Kidney (tissue), 22 donors: ENCODE measurements around the gene MINAR2. TPM values are rescaled to one million over a fixed set of nuclear protein-coding genes. Genes with fewer than 3 reads are reported as not detected.

Experiments
- DNase-seq, 5 donors: peaks; one replicate each; pipeline ENCODE4 v3.0.0-alpha.2; 2013 to 2020
- FAIRE-seq: peaks from 2 replicates; lab custom pipeline; 2012; peaks lifted over from hg19 to GRCh38; lab: Jason Lieb, UNC
- H3K27ac ChIP-seq, 2 donors: one replicate each; pipeline ENCODE4 v1.7.0; 2013; ENCODE audit warnings: low read depth in 2 of 2, low read length in 2 of 2, inconsistent platforms in 1 of 2
- H3K27me3 ChIP-seq: one replicate; pipeline ENCODE4 v1.7.1; 2013; ENCODE audit warnings: low read length, inconsistent platforms; ENCODE audit not compliant: control insufficient read depth, insufficient read depth
- H3K36me3 ChIP-seq, 3 donors: one replicate each; pipeline versions ENCODE4 v1.7.0 to v1.7.1; 2013; ENCODE audit warnings: low read length in 3 of 3, control low read depth in 1 of 3, inconsistent platforms in 1 of 3; ENCODE audit not compliant: insufficient read depth in 3 of 3, control insufficient read depth in 2 of 3
- H3K4me1 ChIP-seq, 3 donors: one replicate each; pipeline versions ENCODE4 v1.7.0 to v1.7.1; 2013; ENCODE audit warnings: low read length in 3 of 3, inconsistent platforms in 1 of 3, low read depth in 1 of 3; ENCODE audit not compliant: control insufficient read depth in 2 of 3, insufficient read depth in 2 of 3
- H3K4me3 ChIP-seq, 3 donors: one replicate each; pipeline versions ENCODE4 v1.7.0 to v1.8.1; 2013; ENCODE audit warnings: low read length in 3 of 3, control low read depth in 1 of 3, inconsistent platforms in 1 of 3
- H3K9ac ChIP-seq, 3 donors: one replicate each; pipeline versions ENCODE4 v1.7.0 to v1.7.1; 2013; ENCODE audit warnings: low read length in 3 of 3, control low read depth in 1 of 3, inconsistent platforms in 1 of 3
- H3K9me3 ChIP-seq, 3 donors: one replicate each; pipeline versions ENCODE4 v1.7.0 to v1.7.1; 2013; ENCODE audit warnings: low read length in 3 of 3, control low read depth in 1 of 3, inconsistent platforms in 1 of 3; ENCODE audit not compliant: control insufficient read depth in 2 of 3, insufficient read depth in 1 of 3
- intact Hi-C: fragments of 100-400 bp; cut with DNase I; formaldehyde crosslinking; loops from one replicate; pipeline ENCODE4 v1.11.1; 2022
- long read RNA-seq, 10 donors: library from polyadenylated mRNA in 1 of 10; unstranded in 1 of 10; transcript quantifications; one replicate each; pipeline ENCODE4 v2.0.0 and lab custom pipeline, GENCODE V29; 2021 to 2026
- polyA plus RNA-seq: library from polyadenylated mRNA; stranded (reverse); fragments of 350-450 nt; fragmentation: Illumina TruSeq; extraction: RNeasy Lipid Tissue Mini Kit (QIAGEN cat#74804); gene quantifications from one replicate; pipeline ENCODE4 v1.2.3, GENCODE V29; 2014; ENCODE audit warnings: low read depth, low replicate concordance; ENCODE audit not compliant: insufficient read depth
- total RNA-seq: library from RNA; stranded (reverse); fragmentation: NEBNext Ultra II Directional; extraction: Animal tissue kit (Norgen Biotek cat#: 25700); gene quantifications from one replicate; pipeline ENCODE4 v1.2.1, GENCODE V29; 2021
- TF ChIP-seq, protein P1 (sequence below): IDR thresholded peaks from 3 replicates; pipeline ENCODE4 v1.5.1; 2012; ENCODE audit warnings: mild to moderate bottlenecking, moderate library complexity, borderline replicate concordance; ENCODE audit not compliant: insufficient read depth; ENCODE audit errors: extremely low read depth
- donor health status: control.
- donor health status: control.
- donor health status: control.
- donor health status: control.
- donor health status: control.
- donor health status: DM: yes; HTN: yes; CAD: no.
- donor health status: Normal renal cell carcinoma (clear cell type).

The MINAR2 gene, protein sequence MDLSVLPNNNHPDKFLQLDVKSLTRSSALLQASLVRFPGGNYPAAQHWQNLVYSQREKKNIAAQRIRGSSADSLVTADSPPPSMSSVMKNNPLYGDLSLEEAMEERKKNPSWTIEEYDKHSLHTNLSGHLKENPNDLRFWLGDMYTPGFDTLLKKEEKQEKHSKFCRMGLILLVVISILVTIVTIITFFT
- total RNA-seq (not detected), polyA plus RNA-seq (not detected)
- long read RNA-seq, donor 1 = 0 reads
- long read RNA-seq, donor 2 = 0 reads
- long read RNA-seq, donor 3 = 0 reads
- long read RNA-seq, donor 4 = 0 reads
- long read RNA-seq, donor 5 = 0 reads
- long read RNA-seq, donor 6 = 0 reads
- long read RNA-seq, donor 7 = 0 reads
- long read RNA-seq, donor 8 = 0 reads
- long read RNA-seq, donor 9 = 0 reads
- long read RNA-seq, donor 10 = 0 reads

DNA sequence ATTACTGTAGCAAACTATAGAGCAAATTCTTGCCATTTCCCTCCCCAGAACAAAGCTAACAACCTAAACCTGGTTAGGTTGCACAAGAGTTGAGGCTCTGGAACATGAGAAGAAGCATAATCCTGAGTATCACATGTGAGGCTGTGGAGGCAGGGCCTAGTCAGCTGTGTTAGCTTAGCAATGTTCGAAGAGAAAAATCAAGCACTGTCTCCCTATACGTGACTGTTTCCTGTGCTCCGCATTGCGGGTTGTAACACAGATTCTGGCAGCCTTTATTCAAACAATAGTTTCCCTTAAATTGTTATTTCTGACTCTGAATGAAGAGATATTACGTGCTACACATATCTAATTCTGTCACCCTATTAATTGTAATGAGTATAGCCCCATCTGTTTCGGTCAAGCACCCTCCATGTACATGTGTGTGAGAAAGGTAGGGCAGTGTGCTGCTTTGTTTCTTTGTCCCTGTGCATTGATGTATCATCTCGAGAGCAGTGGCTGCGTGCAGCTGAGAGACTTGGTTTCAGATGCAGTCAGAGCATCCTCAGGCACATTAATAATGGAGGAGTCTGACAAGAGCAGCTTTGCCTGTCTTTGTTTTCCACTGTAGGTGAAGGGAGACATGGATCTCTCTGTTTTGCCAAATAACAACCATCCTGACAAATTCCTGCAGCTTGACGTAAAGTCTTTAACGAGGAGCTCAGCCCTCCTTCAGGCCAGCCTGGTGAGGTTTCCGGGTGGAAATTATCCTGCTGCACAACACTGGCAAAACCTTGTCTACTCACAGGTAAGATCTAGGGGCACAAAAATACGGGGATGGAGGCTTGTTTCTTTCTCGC, at the start of gene MINAR2:
TSS of gene MINAR2 (plus strand) at position 523 of the 836 bp plus-strand sequence. CDS start at position 620, 97 bp downstream.
- Histone ChIP-seq H3K27ac (no peak within 1 kb of the TSS), H3K9ac (no peak within 1 kb of the TSS), H3K36me3 (no peaks in the 10 kb centered on the region), H3K9me3 (no peaks in the 10 kb centered on the region), H3K4me1 (no peaks in the 10 kb centered on the region), H3K27me3 (no peaks in the 10 kb centered on the region), H3K4me3 (no peak within 1 kb of the TSS)
- intact Hi-C loops = no loop called here
- peak in 3 of 5 donors; percentile 10 to 26 (median 13) for DNase-seq
- TF ChIP-seq, protein P1, sequence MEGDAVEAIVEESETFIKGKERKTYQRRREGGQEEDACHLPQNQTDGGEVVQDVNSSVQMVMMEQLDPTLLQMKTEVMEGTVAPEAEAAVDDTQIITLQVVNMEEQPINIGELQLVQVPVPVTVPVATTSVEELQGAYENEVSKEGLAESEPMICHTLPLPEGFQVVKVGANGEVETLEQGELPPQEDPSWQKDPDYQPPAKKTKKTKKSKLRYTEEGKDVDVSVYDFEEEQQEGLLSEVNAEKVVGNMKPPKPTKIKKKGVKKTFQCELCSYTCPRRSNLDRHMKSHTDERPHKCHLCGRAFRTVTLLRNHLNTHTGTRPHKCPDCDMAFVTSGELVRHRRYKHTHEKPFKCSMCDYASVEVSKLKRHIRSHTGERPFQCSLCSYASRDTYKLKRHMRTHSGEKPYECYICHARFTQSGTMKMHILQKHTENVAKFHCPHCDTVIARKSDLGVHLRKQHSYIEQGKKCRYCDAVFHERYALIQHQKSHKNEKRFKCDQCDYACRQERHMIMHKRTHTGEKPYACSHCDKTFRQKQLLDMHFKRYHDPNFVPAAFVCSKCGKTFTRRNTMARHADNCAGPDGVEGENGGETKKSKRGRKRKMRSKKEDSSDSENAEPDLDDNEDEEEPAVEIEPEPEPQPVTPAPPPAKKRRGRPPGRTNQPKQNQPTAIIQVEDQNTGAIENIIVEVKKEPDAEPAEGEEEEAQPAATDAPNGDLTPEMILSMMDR = no peak
- no peak for FAIRE-seq

- intact Hi-C loops = no loop called here
- H3K27me3 ChIP-seq = no peaks in the 10 kb centered on the region
- H3K4me1 ChIP-seq = no peaks in the 10 kb centered on the region
- DNase-seq (no peak), FAIRE-seq (no peak)
- no peak overlapping the region for H3K9ac ChIP-seq
- no peaks in the 10 kb centered on the region for H3K9me3 ChIP-seq
- H3K4me3 ChIP-seq = no peak overlapping the region
- H3K27ac ChIP-seq = no peak overlapping the region
- no peaks in the 10 kb centered on the region for H3K36me3 ChIP-seq
- TF ChIP-seq, protein P1 = no peak
Measured at GRCh38 chr5:129698661-129699060, 49.2 kb upstream of the MINAR2 start.

- H3K4me1 ChIP-seq = no peaks in the 10 kb centered on the region
- DNase-seq (no peak), FAIRE-seq (no peak)
- H3K27ac ChIP-seq = no peak overlapping the region
- H3K36me3 ChIP-seq = no peaks in the 10 kb centered on the region
- H3K9me3 ChIP-seq = no peaks in the 10 kb centered on the region
- no peak overlapping the region for H3K9ac ChIP-seq
- intact Hi-C loops = no loop called here
- no peak overlapping the region for H3K4me3 ChIP-seq
- TF ChIP-seq, protein P1 = no peak
- H3K27me3 ChIP-seq = no peaks in the 10 kb centered on the region
Measured at GRCh38 chr5:129716235-129716634, 31.7 kb upstream of the MINAR2 start.
